PC-3 (cell line): ENCODE measurements around the gene BCLAF3. TPM values are rescaled to one million over a fixed set of nuclear protein-coding genes. Genes with fewer than 3 reads are reported as not detected.

Experiments used
- ATAC-seq: fragments of 200-7000 bp; cut with Tn5 transposase; 2 replicates; pipeline ENCODE4 v1.9.1; 2020; ENCODE audit warnings: mild to moderate bottlenecking, moderate library complexity
- BruUV-seq: library from RNA; stranded (reverse); fragments of 400-500 nt; replicated peaks from 2 replicates; lab custom pipeline; 2021; lab: Mats Ljungman, UMichigan
- CTCF ChIA-PET: fragments of 300-600 bp; sonication (Branson Sonifier 250); formaldehyde crosslinking; loops from one replicate; lab custom pipeline; 2022; ENCODE audit warnings: antibody characterized with exemption; lab: Charles Lee
- POLR2A ChIA-PET: fragments of 300-600 bp; sonication (Branson Sonifier 250); formaldehyde crosslinking; loops from one replicate; lab custom pipeline; 2022; ENCODE audit warnings: antibody characterized with exemption; ENCODE audit not compliant: unreplicated experiment; lab: Charles Lee
- DNase-seq: peaks from one replicate; pipeline ENCODE4 v3.0.0-alpha.2; 2015
- H2AFZ ChIP-seq: fragments of 300-600 bp; sonication (generic); 2 replicates; pipeline ENCODE4 v1.6.0; 2016; ENCODE audit warnings: antibody characterized with exemption, low read length
- H3F3A ChIP-seq: fragments of 300-600 bp; sonication (generic); one replicate; pipeline ENCODE4 v1.6.0; 2017; ENCODE audit warnings: antibody characterized with exemption, low read length, control low read depth, mild to moderate bottlenecking; ENCODE audit not compliant: unreplicated experiment
- H3K27ac ChIP-seq: fragments of 300-600 bp; sonication (generic); 2 replicates; pipeline ENCODE4 v1.5.1; 2016; ENCODE audit warnings: mild to moderate bottlenecking, low read length
- H3K27me3 ChIP-seq: fragments of 300-600 bp; sonication (generic); 2 replicates; pipeline ENCODE4 v1.6.1; 2016; ENCODE audit warnings: low read length, mixed read lengths
- H3K36me3 ChIP-seq: fragments of 300-600 bp; sonication (generic); 2 replicates; pipeline ENCODE4 v1.6.1; 2016; ENCODE audit warnings: low read depth, mixed run types, low read length, mixed read lengths
- H3K4me1 ChIP-seq: fragments of 300-600 bp; sonication (generic); 2 replicates; pipeline ENCODE4 v1.5.1; 2016; ENCODE audit warnings: low read length; ENCODE audit not compliant: insufficient read depth
- H3K4me2 ChIP-seq: fragments of 300-600 bp; sonication (generic); 2 replicates; pipeline ENCODE4 v1.6.0; 2016; ENCODE audit warnings: low read length
- H3K4me3 ChIP-seq: fragments of 300-600 bp; sonication (generic); 2 replicates; pipeline ENCODE4 v1.5.1; 2016; ENCODE audit warnings: mild to moderate bottlenecking, low read length, mixed read lengths
- H3K79me2 ChIP-seq: fragments of 300-600 bp; sonication (generic); 2 replicates; pipeline ENCODE4 v1.6.1; 2017; ENCODE audit warnings: low read length, mixed read lengths
- H3K9ac ChIP-seq: fragments of 300-600 bp; sonication (generic); 2 replicates; pipeline ENCODE4 v1.6.0; 2016; ENCODE audit warnings: mild to moderate bottlenecking, low read length
- H3K9me2 ChIP-seq: fragments of 300-600 bp; sonication (generic); replicated peaks from 2 replicates; pipeline ENCODE4 v1.6.1; 2016; ENCODE audit warnings: mixed run types, low read length, mixed read lengths
- H3K9me3 ChIP-seq: fragments of 300-600 bp; sonication (generic); 2 replicates; pipeline ENCODE4 v1.6.1; 2016; ENCODE audit warnings: low read length, mixed read lengths
- H4K20me1 ChIP-seq: fragments of 300-600 bp; sonication (generic); 2 replicates; pipeline ENCODE4 v1.6.1; 2016; ENCODE audit warnings: low read length, mixed read lengths
- CTCF ChIP-seq: fragments of 300-600 bp; sonication (generic); conservative IDR thresholded peaks from 2 replicates; pipeline ENCODE4 v1.5.1; 2017; ENCODE audit warnings: antibody characterized with exemption, low read depth, mild to moderate bottlenecking, low read length
- EZH2 ChIP-seq: fragments of 300-600 bp; sonication (generic); IDR thresholded peaks from one replicate; pipeline ENCODE4 v1.6.1; 2017; ENCODE audit warnings: antibody characterized with exemption, mild to moderate bottlenecking, low read length; ENCODE audit not compliant: unreplicated experiment
- EZH2phosphoT487 ChIP-seq: fragments of 300-600 bp; sonication (generic); IDR thresholded peaks from 2 replicates; pipeline ENCODE4 v1.6.1; 2018; ENCODE audit warnings: mild to moderate bottlenecking, antibody characterized with exemption, low read length, borderline replicate concordance
- intact Hi-C: fragments of 100-400 bp; cut with micrococcal nuclease; formaldehyde crosslinking; loops from 2 replicates; pipeline ENCODE4 v1.9.0; 2023
- total RNA-seq: library from RNA; depleted of rRNA; stranded (reverse); fragments of >200 nt; gene quantifications from 2 replicates; pipeline ENCODE4 v1.2.3, GENCODE V29; 2014

The BCLAF3 gene
- total RNA-seq, 1 experiment from 2014 or later = 6.9 TPM

- no peaks in the 10 kb centered on the region for H4K20me1 ChIP-seq
- ATAC-seq (no peak), DNase-seq (no peak)
- H3K9me2 ChIP-seq = no peaks in the 10 kb centered on the region
- H3K9ac ChIP-seq = no peak overlapping the region
- no peak overlapping the region for H2AFZ ChIP-seq
- H3K79me2 ChIP-seq = no peaks in the 10 kb centered on the region
- H3F3A ChIP-seq = no peaks in the 10 kb centered on the region
- TF ChIP-seq EZH2 (no peak), EZH2phosphoT487 (no peak), CTCF (no peak)
- no peak overlapping the region for H3K4me3 ChIP-seq
- ChIA-PET CTCF (no interaction called here), POLR2A (no interaction called here)
- no peaks in the 10 kb centered on the region for H3K9me3 ChIP-seq
- no peaks in the 10 kb centered on the region for H3K27me3 ChIP-seq
- intact Hi-C loops = no loop called here
- H3K36me3 ChIP-seq = no peaks in the 10 kb centered on the region
- H3K4me1 ChIP-seq = peaks cover 31% of the 10 kb centered on the region
- H3K4me2 ChIP-seq = no peak overlapping the region
- BruUV-seq = no TSS peak
- H3K27ac ChIP-seq = no peak overlapping the region
Observed at GRCh38 chrX:20028588-20028987, 37.7 kb upstream of the BCLAF3 start.

GRCh38 chrX:20026278-20026677, 35.4 kb upstream of the BCLAF3 start:
- TF ChIP-seq EZH2phosphoT487 = no peak
- TF ChIP-seq CTCF = no peak
- TF ChIP-seq EZH2 = no peak
- H3K9me2 ChIP-seq = no peaks in the 10 kb centered on the region
- DNase-seq (peak; percentile 54), ATAC-seq (peak; percentile 60; the same call in 1 of the 2 replicates)
- peak overlapping the region; percentile 29; the same call in 1 of the 2 replicates for H3K4me2 ChIP-seq
- no peak overlapping the region for H3K9ac ChIP-seq
- no peaks in the 10 kb centered on the region for H3K36me3 ChIP-seq
- H3K9me3 ChIP-seq = no peaks in the 10 kb centered on the region
- H3F3A ChIP-seq = no peaks in the 10 kb centered on the region
- ChIA-PET CTCF (no interaction called here), POLR2A (no interaction called here)
- intact Hi-C loops = no loop called here
- no peaks in the 10 kb centered on the region for H3K79me2 ChIP-seq
- no peaks in the 10 kb centered on the region for H3K27me3 ChIP-seq
- H4K20me1 ChIP-seq = no peaks in the 10 kb centered on the region
- no peak overlapping the region for H3K27ac ChIP-seq
- no TSS peak for BruUV-seq
- H3K4me1 ChIP-seq = peaks cover 31% of the 10 kb centered on the region
- H2AFZ ChIP-seq = peak overlapping the region; percentile 36; the same call in 1 of the 2 replicates
- no peak overlapping the region for H3K4me3 ChIP-seq

- TF ChIP-seq CTCF = no peak
- no peak for TF ChIP-seq EZH2
- no peak for TF ChIP-seq EZH2phosphoT487
- Histone ChIP-seq H3K4me2 (no peak overlapping the region), H3K9ac (no peak overlapping the region), H3K27ac (no peak overlapping the region), H3K4me3 (no peak overlapping the region), H3K9me2 (no peaks in the 10 kb centered on the region), H3K4me1 (no peaks in the 10 kb centered on the region), H3F3A (no peaks in the 10 kb centered on the region), H3K79me2 (no peaks in the 10 kb centered on the region), H3K36me3 (no peaks in the 10 kb centered on the region), H3K27me3 (no peaks in the 10 kb centered on the region), H4K20me1 (no peaks in the 10 kb centered on the region), H2AFZ (no peak overlapping the region), H3K9me3 (no peaks in the 10 kb centered on the region)
- no peak for DNase-seq
- ATAC-seq = no peak
- ChIA-PET CTCF (no interaction called here), POLR2A (no interaction called here)
- intact Hi-C loops = no loop called here
- BruUV-seq = no TSS peak
Observed at GRCh38 chrX:20019672-20020365, 29.0 kb upstream of the BCLAF3 start.
